ENCODE results near the gene RARG. TPM values are rescaled to one million over a fixed set of nuclear protein-coding genes. Genes with fewer than 3 reads are reported as not detected.

The RARG gene
- total and polyA plus RNA-seq, 2 donors (not counting 3 experiments of a cell fraction or from before 2014, with no cell fraction given) = 9.9 to 19.5 TPM

- H3K36me3 ChIP-seq (ENCODE audit: control insufficient read depth in 2 of 2, extremely low read depth in 1 of 2, insufficient read depth in 2 of 2, low read length in 2 of 2) = peaks cover 22 to 28% of the 10 kb centered on the region in 2 experiments
- intact Hi-C loops (cut with micrococcal nuclease) = loop anchor here (1.0 kb wide), 1 partner anchor 31 kb away; no protein-coding TSS in a partner anchor
- DNase-seq (ENCODE audit: low read depth, low spot score) = peak; percentile 49
- dilution Hi-C loops (cut with MboI; ENCODE audit: extremely low pct_ligation_motif_present, low sequenced_read_pairs) = no loop called here
- no peak for TF ChIP-seq JUN (IDR thresholded peaks at IDR 0.05; ENCODE audit: borderline replicate concordance, insufficient read depth, insufficient read length, low read depth)
- no peak for TF ChIP-seq MAX (IDR thresholded peaks at IDR 0.05; ENCODE audit: insufficient read depth, insufficient read length)
- no peak for TF ChIP-seq EZH2 (IDR thresholded peaks at IDR 0.05; ENCODE audit: borderline replicate concordance, low read depth, low read length, severe bottlenecking)
- TF ChIP-seq FOS (IDR thresholded peaks at IDR 0.05; ENCODE audit: borderline replicate concordance, insufficient read depth, low read length) = no peak
- no peak for TF ChIP-seq MYC (IDR thresholded peaks at IDR 0.05; ENCODE audit: low read depth, low read length)
- peak; percentile 73 to 86 for TF ChIP-seq CTCF (IDR thresholded peaks at IDR 0.05; ENCODE audit: extremely low read depth in 1 of 2, insufficient read depth in 1 of 2, low read depth in 1 of 2, low read length in 2 of 2)
- TF ChIP-seq POLR2AphosphoS5 (IDR thresholded peaks at IDR 0.05; ENCODE audit: insufficient read depth, low read depth, low read length) = peak; percentile 27
- TF ChIP-seq GATA2 (IDR thresholded peaks at IDR 0.05; ENCODE audit: insufficient read depth, insufficient read length, low read depth, low read length) = no peak
- no peak for TF ChIP-seq POLR2A (IDR thresholded peaks at IDR 0.05; ENCODE audit: low read depth, low read length)
- no peak overlapping the region for H3K4me2 ChIP-seq (ENCODE audit: insufficient read depth, low read length)
- no peaks in the 10 kb centered on the region for H3K27me3 ChIP-seq (ENCODE audit: control insufficient read depth in 2 of 2, insufficient read depth in 2 of 2, low read length in 2 of 2)
- H3K9me3 ChIP-seq (replicated peaks; ENCODE audit: control insufficient read depth, insufficient read depth, low read length) = no peaks in the 10 kb centered on the region
- no peaks in the 10 kb centered on the region for H4K20me1 ChIP-seq (replicated peaks; ENCODE audit: control insufficient read depth, extremely low read depth, insufficient read depth, low read length)
- no peak overlapping the region for H3K27ac ChIP-seq (ENCODE audit: insufficient read depth, low read depth, low read length)
- no peak overlapping the region for H3K4me3 ChIP-seq (replicated peaks in 1 of 3; ENCODE audit: insufficient read depth in 1 of 3, low read depth in 1 of 3, low read length in 3 of 3)
- no TSS peak for BruUV-seq (replicated peaks)
- H3K4me1 ChIP-seq (ENCODE audit: control insufficient read depth, extremely low read depth, insufficient read depth, low read length) = peaks cover 4% of the 10 kb centered on the region
- no peaks in the 10 kb centered on the region for H3K79me2 ChIP-seq (ENCODE audit: control insufficient read depth, insufficient read depth, low read length)
- no peak overlapping the region for H3K9ac ChIP-seq (replicated peaks; ENCODE audit: extremely low read depth, insufficient read depth, low read length)
- peak; percentile 68 for FAIRE-seq
- ChIA-PET POLR2A (interaction anchor here (1.0 kb wide), 1 partner anchor 124 kb away, joined by 4 read pairs; no protein-coding TSS in a partner anchor), CTCF (interaction anchor here (1.0 to 7.2 kb wide), 12 partner anchors 9 to 124 kb away, joined by 3 to 102 read pairs (median 7); partner anchors contain the start of genes CSAD, SOAT2, SPRYD3 and ZNF740)
- H2AFZ ChIP-seq (ENCODE audit: low read depth, low read length) = no peak overlapping the region
- no peaks in the 10 kb centered on the region for H3K9me1 ChIP-seq (replicated peaks; ENCODE audit: control insufficient read depth, extremely low read depth, insufficient read depth, low read length)
Measured at GRCh38 chr12:53190108-53190729, 41.8 kb downstream of the RARG start.
